ENCODE results near the gene CD74. TPM values are rescaled to one million over a fixed set of nuclear protein-coding genes. Genes with fewer than 3 reads are reported as not detected.
A peak's percentile ranks its signal among the peaks of the same experiment; 100 is the strongest.

Gene CD74
- total and polyA plus RNA-seq, 2 of the 13 experiments (the other 11 are each of a cell fraction or from before 2014, with no cell fraction given) = 34.1 to 84.4 TPM

- TF ChIP-seq HMGXB3 (CRISPR knock-in tag; IDR thresholded peaks at IDR 0.05; ENCODE audit: borderline replicate concordance) = no peak
- TF ChIP-seq SNAPC2 (CRISPR knock-in tag; IDR thresholded peaks at IDR 0.05) = no peak
Observed at GRCh38 chr5:150429410-150429873, 16.7 kb upstream of the CD74 start (continued).

- Histone ChIP-seq H3K4me2 (ENCODE audit: low read depth, low read length) (peak overlapping the region; percentile 99), H4K20me1 (ENCODE audit: insufficient read depth, low read length) (no peaks in the 10 kb centered on the region), H3K9ac (ENCODE audit: insufficient read depth, low read depth, low read length) (peak overlapping the region; percentile 80; the same call in 1 of the 2 replicates), H3K9me3 (ENCODE audit: low read length) (no peaks in the 10 kb centered on the region), H3K79me2 (ENCODE audit: insufficient read depth, low read length) (no peaks in the 10 kb centered on the region), H3K27ac (ENCODE audit: extremely low read length, insufficient read depth, low read length) (peak overlapping the region; percentile 89), H3K4me3 (replicated peaks in 1 of 3; ENCODE audit: insufficient read depth in 1 of 3, low read depth in 2 of 3, low read length in 3 of 3) (peak overlapping the region in 2 of 3 experiments; percentile 49 to 71; a peak in 2 of 6 replicates), H3K4me1 (ENCODE audit: insufficient read depth, low read length) (peaks cover 45% of the 10 kb centered on the region), H3K27me3 (ENCODE audit: control insufficient read depth in 1 of 2, insufficient read depth in 2 of 2, low read length in 2 of 2) (no peaks in the 10 kb centered on the region; a peak in 1 of 5 replicates), H2AFZ (ENCODE audit: low read length) (no peak overlapping the region), H3K36me3 (replicated peaks in 1 of 2; ENCODE audit: control insufficient read depth in 1 of 2, insufficient read depth in 2 of 2, low read length in 2 of 2) (no peaks in the 10 kb centered on the region)
- no TSS peak for BruUV-seq (replicated peaks)
- in situ Hi-C loops (cut with HindIII; ENCODE audit: extremely low pct_ligation_motif_present, low pct_unique_long_range_greater_than_20kb) = no loop called here
- DNase-seq (ENCODE audit: low spot score) (no peak), FAIRE-seq (no peak), ATAC-seq (no peak)
- intact Hi-C loops (cut with micrococcal nuclease; ENCODE audit: unreplicated experiment) = loop anchor here (2.0 to 10.0 kb wide), 2 partner anchors 16 to 284 kb away; partner anchors contain the start of gene CD74
- 20% methylated on average over 2 of the region's 5 CpGs for WGBS (ENCODE audit: low lambda C conversion rate)
- TF ChIP-seq PHF8 (CRISPR knock-in tag; IDR thresholded peaks at IDR 0.05) = no peak
- TF ChIP-seq RBM39 (IDR thresholded peaks at IDR 0.05; ENCODE audit: low read depth, low read length, poor library complexity, severe bottlenecking) = peak; percentile 24
- TF ChIP-seq CHD4 (IDR thresholded peaks at IDR 0.05; ENCODE audit: borderline replicate concordance, low read length) = peak; percentile 84
- ChIA-PET POLR2A (interaction anchor here (1.0 to 2.1 kb wide), 9 partner anchors 12 to 113 kb away, joined by 3 to 33 read pairs (median 6); partner anchors contain the start of genes CD74 and RPS14), CTCF (ENCODE audit: low intra/inter-chr PET ratio, low total read pairs) (no interaction called here)
Observed at GRCh38 chr5:150428978-150429377, 16.3 kb upstream of the CD74 start.

Data from HepG2 (cell line).